GM23338 (cell line): ENCODE measurements around the gene INCA1.

Source experiments
- CTCF ChIP-seq, 2 experiments: fragments of 200-600 bp in 1 of 2; sonication (generic) in 1 of 2; conservative IDR thresholded peaks; 2 replicates each; pipeline versions ENCODE4 v1.5.1 to v1.6.1; 2016 to 2017; ENCODE audit warnings: antibody characterized with exemption in 2 of 2, low read depth in 2 of 2, mild to moderate bottlenecking in 2 of 2, moderate library complexity in 1 of 2
- EZH2 ChIP-seq: fragments of 200-600 bp; sonication (generic); IDR thresholded peaks from one replicate; pipeline ENCODE4 v1.8.0; 2017; ENCODE audit warnings: antibody characterized with exemption, mild to moderate bottlenecking, low read depth; ENCODE audit not compliant: unreplicated experiment
- EZH2phosphoT487 ChIP-seq: fragments of 200-600 bp; sonication (generic); IDR thresholded peaks from one replicate; pipeline ENCODE4 v1.8.1; 2018; ENCODE audit warnings: antibody characterized with exemption; ENCODE audit not compliant: unreplicated experiment
- JUNB ChIP-seq: IDR thresholded peaks from one replicate; pipeline ENCODE4 v1.6.1; 2016; ENCODE audit warnings: antibody characterized with exemption; ENCODE audit not compliant: unreplicated experiment
- POLR2AphosphoS5 ChIP-seq: IDR thresholded peaks from 2 replicates; pipeline ENCODE4 v1.6.1; 2016; ENCODE audit warnings: antibody characterized with exemption, low read depth
- REST ChIP-seq: IDR thresholded peaks from one replicate; pipeline ENCODE4 v1.6.1; 2018; ENCODE audit warnings: antibody characterized with exemption; ENCODE audit not compliant: unreplicated experiment
- ZNF331 ChIP-seq: fragments of 250-450 bp; sonication (Bioruptor Pico); IDR thresholded peaks from 2 replicates; pipeline ENCODE4 v1.5.0; 2020; ENCODE audit warnings: low read depth, mild to moderate bottlenecking, moderate library complexity

- TF ChIP-seq POLR2AphosphoS5: no peak
- no peak for TF ChIP-seq EZH2
- TF ChIP-seq CTCF (conservative IDR thresholded peaks at IDR 0.05; ENCODE audit: low read depth in 2 of 2): no peak
- no peak for TF ChIP-seq EZH2phosphoT487
- no peak for TF ChIP-seq ZNF331 (CRISPR knock-in tag)
- no peak for TF ChIP-seq JUNB
- TF ChIP-seq REST: no peak
Measured at GRCh38 chr17:4968486-4969046, 28.8 kb downstream of the INCA1 start.
